A549 (cell line): Measurements from ENCODE around the gene CFAP43. TPM values are rescaled to one million over a fixed set of nuclear protein-coding genes. Genes with fewer than 3 reads are reported as not detected.

Experiments used
- ATAC-seq, 2 experiments: fragments of 200-7000 bp in 1 of 2; fragments of >200 bp in 1 of 2; cut with Nextera tagmentation in 1 of 2; cut with Tn5 transposase in 1 of 2; 3 replicates each; pipeline versions ENCODE4 v1.8.0 to v1.9.1; 2018 to 2020; ENCODE audit warnings: mild to moderate bottlenecking in 1 of 2, moderate library complexity in 1 of 2
- CTCF ChIA-PET: fragments of 300-600 bp; sonication (Branson Sonifier 250); formaldehyde crosslinking; extraction: SDS; loops from one replicate; lab custom pipeline; 2021; ENCODE audit warnings: antibody characterized with exemption, inconsistent platforms; lab: Yijun Ruan, JAX
- POLR2A ChIA-PET: fragments of 350-600 bp; formaldehyde crosslinking; extraction: SDS; loops from one replicate; lab custom pipeline; 2021; ENCODE audit warnings: antibody characterized with exemption, inconsistent platforms; lab: Yijun Ruan, JAX
- DNase-seq, 2 experiments: peaks; one replicate each; pipeline versions ENCODE4 v3.0.0 to v3.0.0-alpha.2; 2011 to 2016; ENCODE audit warnings: low read depth in 1 of 2, low spot score in 1 of 2
- FAIRE-seq: peaks from 2 replicates; lab custom pipeline; 2011; peaks lifted over from hg19 to GRCh38; lab: Jason Lieb, UNC
- H3K27ac ChIP-seq, 2 experiments: fragments of >200 bp; sonication (Bioruptor Twin); formaldehyde crosslinking; 3 replicates each; pipeline ENCODE4 v1.5.1; 2016 to 2017
- H3K4me1 ChIP-seq: fragments of >200 bp; sonication (Bioruptor Twin); formaldehyde crosslinking; 3 replicates; pipeline ENCODE4 v1.6.1; 2016
- H3K4me2 ChIP-seq: fragments of >200 bp; sonication (Bioruptor Twin); formaldehyde crosslinking; 3 replicates; pipeline ENCODE4 v1.6.1; 2016
- H3K4me3 ChIP-seq: fragments of >200 bp; sonication (Bioruptor Twin); formaldehyde crosslinking; 3 replicates; pipeline ENCODE4 v1.5.1; 2016
- H3K9me3 ChIP-seq: fragments of >200 bp; sonication (Bioruptor Twin); formaldehyde crosslinking; 3 replicates; pipeline ENCODE4 v1.6.1; 2016
- CHD2 ChIP-seq: fragments of 150-350 bp; IDR thresholded peaks from 2 replicates; pipeline ENCODE4 v1.6.1; 2014; ENCODE audit warnings: low read length; ENCODE audit not compliant: partially characterized antibody
- E2F6 ChIP-seq: IDR thresholded peaks from 2 replicates; pipeline ENCODE4 v1.6.1; 2012; ENCODE audit warnings: low read depth, borderline replicate concordance
- EP300 ChIP-seq, 2 experiments: fragments of >200 bp; sonication (Bioruptor Twin); formaldehyde crosslinking; IDR thresholded peaks; 2 replicates in 1 of 2; 3 replicates in 1 of 2; pipeline ENCODE4 v1.6.1; 2016 to 2017
- ESRRA ChIP-seq: fragments of 150-350 bp; IDR thresholded peaks from 2 replicates; pipeline ENCODE4 v1.6.1; 2014; ENCODE audit warnings: mild to moderate bottlenecking, low read length, borderline replicate concordance
- FOSB ChIP-seq: fragments of 250-450 bp; sonication (Bioruptor Pico); IDR thresholded peaks from 2 replicates; pipeline ENCODE4 v1.5.0; 2020; ENCODE audit warnings: mild to moderate bottlenecking, moderate library complexity
- HDAC2 ChIP-seq: fragments of 200-600 bp; sonication (generic); IDR thresholded peaks from 2 replicates; pipeline ENCODE4 v1.6.1; 2016
- JUN ChIP-seq, 2 experiments: fragments of >200 bp; sonication (Bioruptor Twin); formaldehyde crosslinking; IDR thresholded peaks; 2 replicates in 1 of 2; 3 replicates in 1 of 2; pipeline ENCODE4 v1.6.1; 2016 to 2017
- KDM5A ChIP-seq: fragments of 200-600 bp; sonication (generic); IDR thresholded peaks from 2 replicates; pipeline ENCODE4 v1.6.1; 2016; ENCODE audit warnings: antibody characterized with exemption, mild to moderate bottlenecking
- MAX ChIP-seq: IDR thresholded peaks from 2 replicates; pipeline ENCODE4 v1.6.1; 2012
- MAZ ChIP-seq: fragments of 150-350 bp; IDR thresholded peaks from 2 replicates; pipeline ENCODE4 v1.6.1; 2014; ENCODE audit warnings: antibody characterized with exemption, low read depth, low read length, borderline replicate concordance
- NFE2L2 ChIP-seq: fragments of 150-350 bp; conservative IDR thresholded peaks from 2 replicates; pipeline ENCODE4 v1.6.1; 2014; ENCODE audit warnings: low read length
- PHF8 ChIP-seq: fragments of 200-600 bp; sonication (generic); IDR thresholded peaks from 2 replicates; pipeline ENCODE4 v1.6.1; 2016; ENCODE audit warnings: low read depth, mild to moderate bottlenecking, antibody characterized with exemption, moderate library complexity, borderline replicate concordance
- POLR2A ChIP-seq: IDR thresholded peaks from 2 replicates; pipeline ENCODE4 v1.6.1; 2012; ENCODE audit warnings: mild to moderate bottlenecking, low read length
- POLR2AphosphoS2 ChIP-seq: conservative IDR thresholded peaks from 2 replicates; pipeline ENCODE4 v1.6.1; 2012; ENCODE audit warnings: low read length, improper control_type of control experiment, inconsistent platforms
- RAD21 ChIP-seq, 2 experiments: fragments of >200 bp in 1 of 2; sonication (Bioruptor Twin) in 1 of 2; formaldehyde crosslinking in 1 of 2; IDR thresholded peaks in 1 of 2; conservative IDR thresholded peaks in 1 of 2; 2 replicates in 1 of 2; 3 replicates in 1 of 2; pipeline ENCODE4 v1.6.1; 2012 to 2018; ENCODE audit warnings: inconsistent platforms in 1 of 2
- REST ChIP-seq: fragments of 200-600 bp; sonication (generic); IDR thresholded peaks from 2 replicates; pipeline ENCODE4 v1.6.1; 2016; ENCODE audit warnings: antibody characterized with exemption, mild to moderate bottlenecking, moderate library complexity
- RFX5 ChIP-seq: fragments of 450-650 bp; IDR thresholded peaks from 2 replicates; pipeline ENCODE4 v1.7.1; 2014; ENCODE audit warnings: antibody characterized with exemption, mild to moderate bottlenecking, moderate library complexity
- RNF2 ChIP-seq: fragments of 200-600 bp; sonication (generic); IDR thresholded peaks from 2 replicates; pipeline ENCODE4 v1.6.1; 2016; ENCODE audit warnings: low read depth, mild to moderate bottlenecking, antibody characterized with exemption, moderate library complexity, borderline replicate concordance
- SMC3 ChIP-seq: fragments of >200 bp; sonication (Bioruptor Twin); formaldehyde crosslinking; IDR thresholded peaks from 3 replicates; pipeline ENCODE4 v1.6.1; 2018; ENCODE audit warnings: inconsistent platforms
- USF2 ChIP-seq: fragments of 450-650 bp; IDR thresholded peaks from 2 replicates; pipeline ENCODE4 v1.6.1; 2014; ENCODE audit warnings: antibody characterized with exemption
- ZC3H11A ChIP-seq: fragments of 450-650 bp; IDR thresholded peaks from 2 replicates; pipeline ENCODE4 v1.6.1; 2014; ENCODE audit warnings: antibody characterized with exemption, mild to moderate bottlenecking
- WGBS: methylation state at CpG from one replicate; pipeline ENCODE4 v1.1.6; 2017; ENCODE audit errors: missing lambda C conversion rate; 5-methylcytosine and 5-hydroxymethylcytosine counted together
- polyA minus RNA-seq: library from RNA; depleted of rRNA, polyadenylated mRNA; stranded (reverse); fragments of >200 nt; gene quantifications from 2 replicates; pipeline ENCODE4 v1.2.3, GENCODE V29; 2011; rRNA and poly(A)+ RNA removed
- polyA plus RNA-seq, 4 experiments: library from polyadenylated mRNA; depleted of rRNA in 3 of 4; stranded (reverse); fragments of >200 nt; fragmentation: RNase III in 1 of 4; extraction: RNeasy Plus Mini Kit Qiagen cat#74134 plus additional on column Dnase treatment in 1 of 4; gene quantifications; 2 replicates in 3 of 4; 3 replicates in 1 of 4; pipeline ENCODE4 v1.2.3, GENCODE V29; 2011 to 2017

The CFAP43 gene
- 0.42 and 0.75 TPM in 2 replicates for polyA plus RNA-seq (2011; rRNA removed)
- 0.08 and 0.13 TPM in 2 replicates for polyA plus RNA-seq (2012; cell fraction: cytosol; rRNA removed)
- polyA plus RNA-seq (2012; cell fraction: nucleus; rRNA removed): 0.14 and 0.16 TPM in 2 replicates
- 0.16 to 0.36 TPM (median 0.31 TPM) in 3 replicates for polyA plus RNA-seq (2017; fragmentation: RNase III; extraction: RNeasy Plus Mini Kit Qiagen cat#74134 plus additional on column Dnase treatment)
- polyA minus RNA-seq: 0.24 and 0.25 TPM in 2 replicates

- CTCF ChIA-PET: interaction anchor here (0.8 to 1.7 kb wide), 3 partner anchors 17 to 214 kb away, joined by 3 to 4 read pairs (median 4); partner anchors contain the start of gene SFR1
- 3% methylated on average over 42 of the region's 60 CpGs for WGBS
- peak; percentile 99 to 100 for ATAC-seq
- H3K4me3 ChIP-seq: peak within 1 kb of the TSS; percentile 81
- POLR2A ChIA-PET: interaction anchor here (1.4 kb wide), 1 partner anchor 23 kb away, joined by 6 read pairs; the partner anchor contains the start of gene GSTO1
- peak; percentile 23 for FAIRE-seq
- peak within 1 kb of the TSS; percentile 69 for H3K4me2 ChIP-seq
- no peak for TF ChIP-seq ESRRA
- no peak for TF ChIP-seq KDM5A
- peak; percentile 55 for TF ChIP-seq E2F6
- TF ChIP-seq CHD2: peak; percentile 74
- peak; percentile 57; the same call in 1 of the 2 replicates for TF ChIP-seq MAX
- TF ChIP-seq POLR2AphosphoS2: no peak
- TF ChIP-seq RFX5: 0 out of 2 replicates have a peak, but pooled peaks have one; percentile 19
- no peak for TF ChIP-seq RNF2
- TF ChIP-seq JUN (IDR thresholded peaks at IDR 0.05): peak in 1 of 2 experiments; percentile 21; a peak in 1 of 5 replicates
- TF ChIP-seq RAD21 (conservative IDR thresholded peaks at IDR 0.05 in 1 of 2, IDR thresholded peaks at IDR 0.05 in 1 of 2): no peak
- TF ChIP-seq EP300 (IDR thresholded peaks at IDR 0.05): no peak
- peak; percentile 50 for TF ChIP-seq POLR2A
- no peak for TF ChIP-seq NFE2L2
- TF ChIP-seq FOSB (CRISPR knock-in tag): no peak
- TF ChIP-seq USF2: no peak
- TF ChIP-seq HDAC2: no peak
- no peak for TF ChIP-seq MAZ
- peak; percentile 82 for TF ChIP-seq PHF8
- TF ChIP-seq REST: peak; percentile 61
- TF ChIP-seq ZC3H11A: no peak
- TF ChIP-seq SMC3: no peak
- H3K4me1 ChIP-seq: peaks cover 15% of the 10 kb centered on the region
- H3K27ac ChIP-seq: peak within 1 kb of the TSS; percentile 65 to 85
- DNase-seq: peak; percentile 96 to 99
- no peaks in the 10 kb centered on the region for H3K9me3 ChIP-seq
Observed at GRCh38 chr10:104231784-104232612, at the start of gene CFAP43. CFAP43 (minus strand) TSS chr10:104232364; CDS start chr10:104232246, 118 bp downstream.
